Measurements from ENCODE around the gene IL2RA.

IL2RA gene

GRCh38 chr10:5965266-5965665 is 96.9 kb downstream of the IL2RA start:
- Histone ChIP-seq H3K79me2 (ENCODE audit: insufficient read depth, low read length) (no peaks in the 10 kb centered on the region), H3K4me2 (ENCODE audit: low read depth, low read length, poor library complexity, severe bottlenecking) (no peak overlapping the region), H2AFZ (ENCODE audit: low read length) (no peak overlapping the region), H3K9me2 (replicated peaks; ENCODE audit: low read depth, low read length) (no peaks in the 10 kb centered on the region), H3K9ac (ENCODE audit: low read depth, low read length, poor library complexity, severe bottlenecking) (no peak overlapping the region), H3K9me3 (ENCODE audit: insufficient read depth, low read depth, low read length) (no peaks in the 10 kb centered on the region), H3K4me1 (ENCODE audit: insufficient read depth, low read length, poor library complexity, severe bottlenecking) (no peaks in the 10 kb centered on the region), H3K27me3 (ENCODE audit: insufficient read depth, low read length, poor library complexity, severe bottlenecking) (no peaks in the 10 kb centered on the region), H3K4me3 (ENCODE audit: low read length, poor library complexity, severe bottlenecking) (no peak overlapping the region), H3K36me3 (ENCODE audit: insufficient read depth, low read length) (no peaks in the 10 kb centered on the region), H4K20me1 (ENCODE audit: insufficient read depth, low read length, poor library complexity, severe bottlenecking) (no peaks in the 10 kb centered on the region), H3F3A (ENCODE audit: low read depth) (no peaks in the 10 kb centered on the region)
- no peak for TF ChIP-seq EZH2phosphoT487 (IDR thresholded peaks at IDR 0.05; ENCODE audit: borderline replicate concordance)
- no peak for TF ChIP-seq CTCF (conservative IDR thresholded peaks at IDR 0.05; ENCODE audit: low read length)

GRCh38 chr10:5964736-5965135 is 97.4 kb downstream of the IL2RA start:
- no peaks in the 10 kb centered on the region for H3K36me3 ChIP-seq (ENCODE audit: insufficient read depth, low read length)
- no peak overlapping the region for H3K9ac ChIP-seq (ENCODE audit: low read depth, low read length, poor library complexity, severe bottlenecking)
- H3K27me3 ChIP-seq (ENCODE audit: insufficient read depth, low read length, poor library complexity, severe bottlenecking), result no peaks in the 10 kb centered on the region

GRCh38 chr10:5963591-5963990 is 98.6 kb downstream of the IL2RA start:
- Histone ChIP-seq H3K36me3 (ENCODE audit: insufficient read depth, low read length) (no peaks in the 10 kb centered on the region), H3K4me1 (ENCODE audit: insufficient read depth, low read length, poor library complexity, severe bottlenecking) (no peaks in the 10 kb centered on the region), H3K9me2 (replicated peaks; ENCODE audit: low read depth, low read length) (no peaks in the 10 kb centered on the region), H3K4me2 (ENCODE audit: low read depth, low read length, poor library complexity, severe bottlenecking) (no peak overlapping the region), H4K20me1 (ENCODE audit: insufficient read depth, low read length, poor library complexity, severe bottlenecking) (no peaks in the 10 kb centered on the region), H2AFZ (ENCODE audit: low read length) (no peak overlapping the region), H3K9me3 (ENCODE audit: insufficient read depth, low read depth, low read length) (no peaks in the 10 kb centered on the region), H3K4me3 (ENCODE audit: low read length, poor library complexity, severe bottlenecking) (no peak overlapping the region), H3K9ac (ENCODE audit: low read depth, low read length, poor library complexity, severe bottlenecking) (no peak overlapping the region), H3K79me2 (ENCODE audit: insufficient read depth, low read length) (no peaks in the 10 kb centered on the region), H3K27me3 (ENCODE audit: insufficient read depth, low read length, poor library complexity, severe bottlenecking) (no peaks in the 10 kb centered on the region), H3F3A (ENCODE audit: low read depth) (no peaks in the 10 kb centered on the region)
- no peak for TF ChIP-seq EZH2phosphoT487 (IDR thresholded peaks at IDR 0.05; ENCODE audit: borderline replicate concordance)
- TF ChIP-seq CTCF (conservative IDR thresholded peaks at IDR 0.05; ENCODE audit: low read length), result no peak

More at GRCh38 chr10:5964736-5965135, 97.4 kb downstream of the IL2RA start:
- Histone ChIP-seq H3K4me1 (ENCODE audit: insufficient read depth, low read length, poor library complexity, severe bottlenecking) (no peaks in the 10 kb centered on the region), H3K9me2 (replicated peaks; ENCODE audit: low read depth, low read length) (no peaks in the 10 kb centered on the region), H2AFZ (ENCODE audit: low read length) (no peak overlapping the region), H3K4me2 (ENCODE audit: low read depth, low read length, poor library complexity, severe bottlenecking) (no peak overlapping the region), H3K9me3 (ENCODE audit: insufficient read depth, low read depth, low read length) (no peaks in the 10 kb centered on the region), H3F3A (ENCODE audit: low read depth) (no peaks in the 10 kb centered on the region), H3K4me3 (ENCODE audit: low read length, poor library complexity, severe bottlenecking) (no peak overlapping the region), H3K79me2 (ENCODE audit: insufficient read depth, low read length) (no peaks in the 10 kb centered on the region), H4K20me1 (ENCODE audit: insufficient read depth, low read length, poor library complexity, severe bottlenecking) (no peaks in the 10 kb centered on the region)
- no peak for TF ChIP-seq CTCF (conservative IDR thresholded peaks at IDR 0.05; ENCODE audit: low read length)
- no peak for TF ChIP-seq EZH2phosphoT487 (IDR thresholded peaks at IDR 0.05; ENCODE audit: borderline replicate concordance)
